ENCODE results near the gene ARPC3. TPM values are rescaled to one million over a fixed set of nuclear protein-coding genes. Genes with fewer than 3 reads are reported as not detected.

The ARPC3 gene
- total and polyA plus RNA-seq, 2 donors (not counting 1 experiment from before 2014, with no cell fraction given), result 87.4 to 169 TPM

- TF ChIP-seq CTCF (conservative IDR thresholded peaks at IDR 0.05 in 1 of 2, IDR thresholded peaks at IDR 0.05 in 1 of 2; ENCODE audit: low read depth in 1 of 2, low read length in 2 of 2) (no peak), EZH2 (IDR thresholded peaks at IDR 0.05; ENCODE audit: low read length, missing control alignments) (no peak)
- Histone ChIP-seq H3K9ac (ENCODE audit: insufficient read depth, low read length) (peak overlapping the region; percentile 78), H3K27ac (ENCODE audit: insufficient read depth, low read length) (peak overlapping the region; percentile 97), H3K27me3 (ENCODE audit: control insufficient read depth, insufficient read depth, low read length) (no peaks in the 10 kb centered on the region), H3K36me3 (ENCODE audit: control insufficient read depth, insufficient read depth, low read length) (peaks cover 5% of the 10 kb centered on the region), H2AFZ (ENCODE audit: low read length) (peak overlapping the region; percentile 100), H3K4me2 (ENCODE audit: extremely low read depth, insufficient read depth, low read length) (peak overlapping the region; percentile 100), H3K4me1 (ENCODE audit: control insufficient read depth, extremely low read depth, insufficient read depth, low read length) (peaks cover 2% of the 10 kb centered on the region), H3K9me3 (ENCODE audit: control insufficient read depth, insufficient read depth, low read depth, low read length) (no peaks in the 10 kb centered on the region), H3K4me3 (replicated peaks in 1 of 4; ENCODE audit: control extremely low read depth in 1 of 4, insufficient read depth in 1 of 4, low read depth in 3 of 4, low read length in 4 of 4) (peak overlapping the region; percentile 81 to 100 (median 94)), H3K79me2 (ENCODE audit: control insufficient read depth, insufficient read depth, low read length) (peaks cover 42% of the 10 kb centered on the region), H4K20me1 (ENCODE audit: control insufficient read depth, extremely low read depth, insufficient read depth, low read length) (no peaks in the 10 kb centered on the region)
- DNase-seq (ENCODE audit: low read depth in 2 of 2), result peak; percentile 41 to 72
These were observed 46.0 kb downstream of the ARPC3 start for GRCh38 chr12:110403976-110404682.

- Histone ChIP-seq H3K79me2 (ENCODE audit: control insufficient read depth, insufficient read depth, low read length) (peaks cover 46% of the 10 kb centered on the region), H3K9me3 (ENCODE audit: control insufficient read depth, insufficient read depth, low read depth, low read length) (no peaks in the 10 kb centered on the region), H3K27me3 (ENCODE audit: control insufficient read depth, insufficient read depth, low read length) (no peaks in the 10 kb centered on the region), H2AFZ (ENCODE audit: low read length) (peak within 1 kb of the TSS; percentile 100), H3K9ac (ENCODE audit: insufficient read depth, low read length) (peak within 1 kb of the TSS; percentile 78), H3K4me1 (ENCODE audit: control insufficient read depth, extremely low read depth, insufficient read depth, low read length) (peaks cover 2% of the 10 kb centered on the region), H3K4me2 (ENCODE audit: extremely low read depth, insufficient read depth, low read length) (peak within 1 kb of the TSS; percentile 100), H4K20me1 (ENCODE audit: control insufficient read depth, extremely low read depth, insufficient read depth, low read length) (no peaks in the 10 kb centered on the region), H3K4me3 (replicated peaks in 1 of 4; ENCODE audit: control extremely low read depth in 1 of 4, insufficient read depth in 1 of 4, low read depth in 3 of 4, low read length in 4 of 4) (peak within 1 kb of the TSS; percentile 81 to 100 (median 94)), H3K27ac (ENCODE audit: insufficient read depth, low read length) (peak within 1 kb of the TSS; percentile 97), H3K36me3 (ENCODE audit: control insufficient read depth, insufficient read depth, low read length) (peaks cover 5% of the 10 kb centered on the region)
- no peak for TF ChIP-seq EZH2 (IDR thresholded peaks at IDR 0.05; ENCODE audit: low read length, missing control alignments)
- TF ChIP-seq CTCF (conservative IDR thresholded peaks at IDR 0.05 in 1 of 2, IDR thresholded peaks at IDR 0.05 in 1 of 2; ENCODE audit: low read depth in 1 of 2, low read length in 2 of 2), result no peak
- DNase-seq (ENCODE audit: low read depth in 2 of 2), result peak; percentile 84 to 94
These were observed 46.8 kb downstream of the ARPC3 start, which contains the start of gene ANAPC7 for GRCh38 chr12:110403146-110403975. TSS of gene ANAPC7 (minus strand) at chr12:110403708. CDS start at chr12:110403627, 81 bp downstream.

Other genes with a start within 250 kb of the ARPC3 start
- gene ATP2A2, start 169.1 kb downstream of the ARPC3 start, total RNA-seq, result 119 and 151 TPM in 2 replicates
- 203 and 216 TPM in 2 replicates for gene ATP2A2, start 169.1 kb downstream of the ARPC3 start, polyA plus RNA-seq
- 44.9 and 49.5 TPM in 2 replicates for gene ANAPC7, start 46.6 kb downstream of the ARPC3 start, total RNA-seq
- gene ANAPC7, start 46.6 kb downstream of the ARPC3 start, polyA plus RNA-seq, result 48.7 and 55.2 TPM in 2 replicates
- 8.9 and 9.2 TPM in 2 replicates for gene GPN3, start 17.9 kb upstream of the ARPC3 start, total RNA-seq
- gene GPN3, start 17.9 kb upstream of the ARPC3 start, polyA plus RNA-seq, result 28.9 and 29.7 TPM in 2 replicates
- 14.9 and 16.5 TPM in 2 replicates for gene FAM216A, start 18.5 kb upstream of the ARPC3 start, total RNA-seq
- 20.2 and 28.3 TPM in 2 replicates for gene FAM216A, start 18.5 kb upstream of the ARPC3 start, polyA plus RNA-seq
- 44.7 and 52.2 TPM in 2 replicates for gene VPS29, start 51.8 kb upstream of the ARPC3 start, total RNA-seq
- 172 and 210 TPM in 2 replicates for gene VPS29, start 51.8 kb upstream of the ARPC3 start, polyA plus RNA-seq
- gene RAD9B, start 52.0 kb upstream of the ARPC3 start, total RNA-seq, result 0.50 and 0.77 TPM in 2 replicates
- gene RAD9B, start 52.0 kb upstream of the ARPC3 start, polyA plus RNA-seq, result 0.40 and 0.53 TPM in 2 replicates
- 4.9 and 6.9 TPM in 2 replicates for gene PPTC7, start 133.0 kb upstream of the ARPC3 start, total RNA-seq
- 9.4 and 12.5 TPM in 2 replicates for gene PPTC7, start 133.0 kb upstream of the ARPC3 start, polyA plus RNA-seq
- 24.9 and 27.4 TPM in 2 replicates for gene TCTN1, start 163.8 kb upstream of the ARPC3 start, total RNA-seq
- 20.3 and 25.0 TPM in 2 replicates for gene TCTN1, start 163.8 kb upstream of the ARPC3 start, polyA plus RNA-seq
- 5.9 and 7.4 TPM in 2 replicates for gene HVCN1, start 238.8 kb upstream of the ARPC3 start, total RNA-seq
- gene HVCN1, start 238.8 kb upstream of the ARPC3 start, polyA plus RNA-seq, result 3.6 and 3.8 TPM in 2 replicates